ENCODE results near the gene TMEM109. TPM values are rescaled to one million over a fixed set of nuclear protein-coding genes. Genes with fewer than 3 reads are reported as not detected.

Gene TMEM109
- total and polyA plus RNA-seq, 2 of the 4 experiments (the other 2 are of a cell fraction) = 15.1 to 69.7 TPM

DNA sequence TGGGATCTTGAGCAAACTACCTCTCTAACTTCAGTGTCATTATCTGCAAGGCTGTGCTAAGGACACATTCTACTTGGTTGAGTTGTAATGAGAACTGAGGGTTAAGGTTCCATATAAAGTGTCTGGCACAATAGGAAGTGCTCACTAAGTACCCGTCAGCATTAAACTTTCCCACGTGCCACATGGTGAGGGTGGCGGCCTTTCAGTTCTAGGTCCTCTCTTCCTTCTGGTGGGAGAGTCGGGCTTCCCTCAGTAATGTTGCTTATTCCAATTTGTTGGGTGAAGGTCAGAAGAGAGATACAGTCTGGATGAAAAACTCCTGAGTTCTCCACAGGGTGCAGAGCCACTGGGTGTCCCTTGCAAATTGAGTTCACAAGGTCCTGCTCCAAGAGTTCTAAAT lies 52.9 kb downstream of the TMEM109 start:
- no peak overlapping the region for H3K4ac ChIP-seq (ENCODE audit: low read depth, low read length)
- CTCF ChIA-PET = interaction anchor here (1.5 kb wide), 1 partner anchor 221 kb away, joined by 4 read pairs; no protein-coding TSS in a partner anchor
- intact Hi-C loops (cut with micrococcal nuclease) = loop anchor here (5.0 kb wide), 1 partner anchor 135 kb away; no protein-coding TSS in a partner anchor
- no peaks in the 10 kb centered on the region; the same call in 1 of the 2 replicates for H3K9me1 ChIP-seq (ENCODE audit: insufficient read depth, low read length)
- H3K4me3 ChIP-seq (ENCODE audit: insufficient read depth, low read depth, low read length) = no peak overlapping the region
- WGBS, 2 experiments (ENCODE audit: extremely low coverage in 2 of 2, insufficient read length in 1 of 2) = no CpG with 5 or more reads among the region's 4 CpGs
- BruUV-seq (replicated peaks) = no TSS peak
- dilution Hi-C loops (cut with HindIII; ENCODE audit: low sequenced_read_pairs, unreplicated experiment) = no loop called here
- H3K14ac ChIP-seq (replicated peaks; ENCODE audit: low read depth, low read length) = no peak overlapping the region
- in situ Hi-C loops (cut with MboI; ENCODE audit: low sequenced_read_pairs) = no loop called here
- no peak overlapping the region for H2AFZ ChIP-seq (replicated peaks; ENCODE audit: low read length, poor library complexity)
- POLR2A ChIA-PET (ENCODE audit: unreplicated experiment) = no interaction called here
- H4K20me1 ChIP-seq (ENCODE audit: insufficient read depth, low read length) = no peaks in the 10 kb centered on the region
- DNase-seq = no peak
- H3K27me3 ChIP-seq (ENCODE audit: control insufficient read depth, insufficient read depth, low read length) = peaks cover 36% of the 10 kb centered on the region
- no peak overlapping the region for H2BK5ac ChIP-seq (ENCODE audit: low read depth, low read length, poor library complexity, severe bottlenecking)
- no peak overlapping the region for H3K23ac ChIP-seq (ENCODE audit: low read depth, low read length)
- H3K27ac ChIP-seq (ENCODE audit: insufficient read depth, low read length) = no peak overlapping the region
- no peaks in the 10 kb centered on the region for H3K4me1 ChIP-seq (ENCODE audit: control insufficient read depth, insufficient read depth, low read length)
- H3K4me2 ChIP-seq (ENCODE audit: low read depth, low read length) = no peak overlapping the region
- no peaks in the 10 kb centered on the region for H3K36me3 ChIP-seq (ENCODE audit: control insufficient read depth, insufficient read depth, low read length)
- no peak overlapping the region for H3K56ac ChIP-seq (ENCODE audit: extremely low read depth, insufficient read depth, low read length)
- H3K18ac ChIP-seq (ENCODE audit: low read depth, low read length) = no peak overlapping the region
- no peak overlapping the region for H2BK20ac ChIP-seq (ENCODE audit: low read depth, low read length)
- H3K9ac ChIP-seq (ENCODE audit: low read depth, low read length) = no peak overlapping the region
- no peak overlapping the region for H2AK9ac ChIP-seq (replicated peaks; ENCODE audit: low read depth, low read length, poor library complexity)
- H3K9me3 ChIP-seq (ENCODE audit: control insufficient read depth, insufficient read depth, low read length) = no peaks in the 10 kb centered on the region; the same call in 1 of the 2 replicates
- H3K79me1 ChIP-seq (ENCODE audit: low read depth in 1 of 2, low read length in 2 of 2) = no peaks in the 10 kb centered on the region
- TF ChIP-seq CEBPB (IDR thresholded peaks at IDR 0.05; ENCODE audit: low read depth, low read length) (no peak), RCOR1 (IDR thresholded peaks at IDR 0.05; ENCODE audit: insufficient replicate concordance, low read length) (no peak), MXI1 (IDR thresholded peaks at IDR 0.05; ENCODE audit: borderline replicate concordance, low read depth, low read length) (no peak), RFX5 (IDR thresholded peaks at IDR 0.05; ENCODE audit: low read depth, low read length) (no peak), FOS (IDR thresholded peaks at IDR 0.05; ENCODE audit: low read depth, low read length) (no peak), MAZ (IDR thresholded peaks at IDR 0.05; ENCODE audit: borderline replicate concordance, low read depth, low read length) (no peak)
- TF ChIP-seq, protein P1, sequence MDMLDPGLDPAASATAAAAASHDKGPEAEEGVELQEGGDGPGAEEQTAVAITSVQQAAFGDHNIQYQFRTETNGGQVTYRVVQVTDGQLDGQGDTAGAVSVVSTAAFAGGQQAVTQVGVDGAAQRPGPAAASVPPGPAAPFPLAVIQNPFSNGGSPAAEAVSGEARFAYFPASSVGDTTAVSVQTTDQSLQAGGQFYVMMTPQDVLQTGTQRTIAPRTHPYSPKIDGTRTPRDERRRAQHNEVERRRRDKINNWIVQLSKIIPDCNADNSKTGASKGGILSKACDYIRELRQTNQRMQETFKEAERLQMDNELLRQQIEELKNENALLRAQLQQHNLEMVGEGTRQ (IDR thresholded peaks at IDR 0.05; ENCODE audit: low read depth, low read length) = no peak
- TF ChIP-seq, protein P2, sequence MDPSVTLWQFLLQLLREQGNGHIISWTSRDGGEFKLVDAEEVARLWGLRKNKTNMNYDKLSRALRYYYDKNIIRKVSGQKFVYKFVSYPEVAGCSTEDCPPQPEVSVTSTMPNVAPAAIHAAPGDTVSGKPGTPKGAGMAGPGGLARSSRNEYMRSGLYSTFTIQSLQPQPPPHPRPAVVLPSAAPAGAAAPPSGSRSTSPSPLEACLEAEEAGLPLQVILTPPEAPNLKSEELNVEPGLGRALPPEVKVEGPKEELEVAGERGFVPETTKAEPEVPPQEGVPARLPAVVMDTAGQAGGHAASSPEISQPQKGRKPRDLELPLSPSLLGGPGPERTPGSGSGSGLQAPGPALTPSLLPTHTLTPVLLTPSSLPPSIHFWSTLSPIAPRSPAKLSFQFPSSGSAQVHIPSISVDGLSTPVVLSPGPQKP (IDR thresholded peaks at IDR 0.05; ENCODE audit: borderline replicate concordance, low read depth, low read length) = no peak
- H4K91ac ChIP-seq (ENCODE audit: insufficient read depth, low read depth, low read length) = no peak overlapping the region
- H2AK5ac ChIP-seq (ENCODE audit: low read depth, low read length) = no peak overlapping the region
- no peak overlapping the region for H4K5ac ChIP-seq (ENCODE audit: low read depth, low read length)
- ATAC-seq (ENCODE audit: low read depth) = no peak
- H2BK120ac ChIP-seq (ENCODE audit: low read depth, low read length) = no peak overlapping the region
- no peak overlapping the region for H2BK15ac ChIP-seq (ENCODE audit: low read depth, low read length)
- no peak overlapping the region for H4K8ac ChIP-seq (ENCODE audit: low read depth in 2 of 2, low read length in 2 of 2)
